HepG2 (cell line): ENCODE data around the gene TH. TPM values are rescaled to one million over a fixed set of nuclear protein-coding genes. Genes with fewer than 3 reads are reported as not detected.
A peak's percentile ranks its signal among the peaks of the same experiment; 100 is the strongest.

Experiments used
- CHD2 ChIP-seq: IDR thresholded peaks from 2 replicates; pipeline ENCODE4 v1.6.1; 2011; ENCODE audit warnings: low read depth, low read length, improper control_type of control experiment
- CHD4 ChIP-seq: fragments of 200-600 bp; sonication (generic); IDR thresholded peaks from 2 replicates; pipeline ENCODE4 v1.7.0; 2017; ENCODE audit warnings: mild to moderate bottlenecking, low read length, borderline replicate concordance
- MXD4 ChIP-seq: IDR thresholded peaks from 2 replicates; pipeline ENCODE4 v1.6.1; 2016; ENCODE audit warnings: mild to moderate bottlenecking, missing biosample characterization, missing genetic modification reagents
- NAIF1 ChIP-seq: sonication (generic); formaldehyde crosslinking; IDR thresholded peaks from 2 replicates; pipeline ENCODE4 v1.5.0; 2020; ENCODE audit warnings: mild to moderate bottlenecking, missing genetic modification reagents, borderline replicate concordance
- PHF8 ChIP-seq: sonication (generic); formaldehyde crosslinking; IDR thresholded peaks from 2 replicates; pipeline ENCODE4 v1.5.0; 2020; ENCODE audit warnings: missing genetic modification reagents
- RAD21 ChIP-seq: fragments of 450-650 bp; formaldehyde crosslinking; IDR thresholded peaks from 2 replicates; pipeline ENCODE4 v1.5.0; 2020; ENCODE audit warnings: mild to moderate bottlenecking
- SKI ChIP-seq: fragments of 450-650 bp; IDR thresholded peaks from one replicate; pipeline ENCODE4 v1.6.1; 2018; ENCODE audit warnings: mild to moderate bottlenecking; ENCODE audit not compliant: partially characterized antibody
- SMAD3 ChIP-seq: sonication (generic); formaldehyde crosslinking; IDR thresholded peaks from 2 replicates; pipeline ENCODE4 v1.4.0; 2020; ENCODE audit warnings: missing genetic modification reagents
- YEATS4 ChIP-seq: sonication (generic); formaldehyde crosslinking; IDR thresholded peaks from 2 replicates; pipeline ENCODE4 v1.4.0; 2020; ENCODE audit warnings: missing genetic modification reagents, borderline replicate concordance
- ZNF253 ChIP-seq: sonication (generic); formaldehyde crosslinking; IDR thresholded peaks from 2 replicates; pipeline ENCODE4 v1.8.0; 2022; ENCODE audit warnings: mild to moderate bottlenecking, missing genetic modification reagents, borderline replicate concordance
- ZNF335 ChIP-seq: sonication (generic); formaldehyde crosslinking; IDR thresholded peaks from 2 replicates; pipeline ENCODE4 v1.4.0; 2020; ENCODE audit warnings: missing genetic modification reagents
- ZNF33A ChIP-seq: sonication (generic); formaldehyde crosslinking; IDR thresholded peaks from 2 replicates; pipeline ENCODE4 v1.5.1; 2020; ENCODE audit warnings: missing genetic modification reagents, mild to moderate bottlenecking, moderate library complexity, borderline replicate concordance
- ZNF446 ChIP-seq: sonication (generic); formaldehyde crosslinking; IDR thresholded peaks from 2 replicates; pipeline ENCODE4 v1.5.0; 2020; ENCODE audit warnings: mild to moderate bottlenecking, missing genetic modification reagents
- ZNF589 ChIP-seq: sonication (generic); formaldehyde crosslinking; conservative IDR thresholded peaks from 2 replicates; pipeline ENCODE4 v1.8.0; 2022; ENCODE audit warnings: mild to moderate bottlenecking, moderate library complexity, missing genetic modification reagents
- ZNF598 ChIP-seq: sonication (generic); formaldehyde crosslinking; IDR thresholded peaks from 2 replicates; pipeline ENCODE4 v1.5.1; 2020; ENCODE audit warnings: mild to moderate bottlenecking, missing genetic modification reagents, borderline replicate concordance
- ZNF672 ChIP-seq: sonication (generic); formaldehyde crosslinking; IDR thresholded peaks from 2 replicates; pipeline ENCODE4 v1.8.1; 2022; ENCODE audit warnings: missing genetic modification reagents
- ZNF768 ChIP-seq: sonication (generic); formaldehyde crosslinking; IDR thresholded peaks from 2 replicates; pipeline ENCODE4 v1.4.0; 2020; ENCODE audit warnings: missing genetic modification reagents
- ZNF850 ChIP-seq: sonication (generic); formaldehyde crosslinking; conservative IDR thresholded peaks from 2 replicates; pipeline ENCODE4 v1.9.0; 2021; ENCODE audit warnings: mild to moderate bottlenecking, missing genetic modification reagents
- ZSCAN25 ChIP-seq: sonication (generic); formaldehyde crosslinking; IDR thresholded peaks from 2 replicates; pipeline ENCODE4 v1.8.0; 2022; ENCODE audit warnings: mild to moderate bottlenecking, missing genetic modification reagents
- polyA plus RNA-seq, 8 experiments: library from polyadenylated mRNA; depleted of rRNA in 3 of 8; stranded (reverse) in 7 of 8; unstranded in 1 of 8; fragments of >200 nt; fragmentation: Illumina TruSeq in 4 of 8; extraction: Trizol in 4 of 8; gene quantifications; 2 replicates each; pipeline versions ENCODE4 v1.2.1 to v1.2.3, GENCODE V29; 2011 to 2016; ENCODE audit warnings: low read depth in 4 of 8, missing spikeins in 1 of 8, mixed read lengths in 1 of 8; ENCODE audit not compliant: insufficient read depth in 1 of 8
- total RNA-seq, 5 experiments: library from RNA; depleted of rRNA; stranded (reverse); fragments of >200 nt; fragmentation: Illumina TruSeq; extraction: Trizol; gene quantifications; 2 replicates each; pipeline ENCODE4 v1.2.3, GENCODE V29; 2016; ENCODE audit warnings: low read depth in 1 of 5
- TF ChIP-seq, protein P1 (sequence below): sonication (generic); formaldehyde crosslinking; IDR thresholded peaks from 2 replicates; pipeline ENCODE4 v1.5.1; 2020; ENCODE audit warnings: mild to moderate bottlenecking, missing genetic modification reagents, moderate library complexity
- TF ChIP-seq, protein P2 (sequence below): IDR thresholded peaks from 2 replicates; pipeline ENCODE4 v1.6.1; 2018; ENCODE audit warnings: missing genetic modification reagents
- TF ChIP-seq, protein P3 (sequence below): sonication (generic); formaldehyde crosslinking; IDR thresholded peaks from 2 replicates; pipeline ENCODE4 v1.5.1; 2020; ENCODE audit warnings: missing genetic modification reagents, mild to moderate bottlenecking, borderline replicate concordance

TH gene
- total and polyA plus RNA-seq, 2 of the 13 experiments (the other 11 are each of a cell fraction or from before 2014, with no cell fraction given), result 0.36 TPM; not detected in 1

DNA sequence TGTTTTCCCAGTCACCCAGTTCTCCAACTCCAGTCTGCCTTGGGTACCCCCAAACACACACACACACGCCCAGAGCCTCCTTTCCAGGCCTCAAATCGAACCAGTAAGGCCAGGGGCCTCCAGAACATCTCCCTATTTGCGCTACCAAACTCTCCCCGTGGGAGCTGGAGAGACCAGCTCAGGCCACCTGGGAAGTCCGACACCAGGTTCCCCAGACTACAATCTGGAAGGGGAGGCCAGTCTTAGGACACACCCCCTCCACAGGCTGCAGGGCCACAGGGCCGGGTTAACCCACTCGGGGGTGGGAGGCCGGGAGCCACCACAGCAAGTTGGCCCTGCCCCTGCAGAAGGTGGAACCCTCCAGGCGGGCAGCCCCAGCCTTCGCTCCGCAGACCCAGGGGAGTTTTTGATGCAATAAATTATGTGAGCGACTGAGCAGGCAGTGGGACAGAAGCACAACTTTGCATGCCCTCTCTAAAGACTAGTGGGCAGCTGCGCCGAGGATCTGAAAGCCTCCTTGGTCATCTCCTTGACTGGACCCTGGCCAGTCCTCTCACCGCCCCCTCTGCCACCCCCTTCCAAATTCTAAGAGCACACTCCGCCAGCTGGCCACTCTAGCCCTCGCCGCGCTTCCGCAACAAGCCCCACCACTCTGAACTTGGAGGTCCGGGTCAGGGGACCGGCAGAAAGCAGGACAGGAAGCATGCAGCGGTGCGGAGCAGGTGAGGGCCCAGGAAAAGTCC lies 35.2 kb downstream of the TH start (continued):
- peak; percentile 67; the same call in 1 of the 2 replicates for TF ChIP-seq ZNF446 (CRISPR knock-in tag)
- no peak for TF ChIP-seq ZSCAN25
- peak; percentile 57; the same call in 1 of the 2 replicates for TF ChIP-seq ZNF253 (CRISPR knock-in tag)
- no peak for TF ChIP-seq CHD4
- TF ChIP-seq RAD21, result no peak
- TF ChIP-seq, protein P1, sequence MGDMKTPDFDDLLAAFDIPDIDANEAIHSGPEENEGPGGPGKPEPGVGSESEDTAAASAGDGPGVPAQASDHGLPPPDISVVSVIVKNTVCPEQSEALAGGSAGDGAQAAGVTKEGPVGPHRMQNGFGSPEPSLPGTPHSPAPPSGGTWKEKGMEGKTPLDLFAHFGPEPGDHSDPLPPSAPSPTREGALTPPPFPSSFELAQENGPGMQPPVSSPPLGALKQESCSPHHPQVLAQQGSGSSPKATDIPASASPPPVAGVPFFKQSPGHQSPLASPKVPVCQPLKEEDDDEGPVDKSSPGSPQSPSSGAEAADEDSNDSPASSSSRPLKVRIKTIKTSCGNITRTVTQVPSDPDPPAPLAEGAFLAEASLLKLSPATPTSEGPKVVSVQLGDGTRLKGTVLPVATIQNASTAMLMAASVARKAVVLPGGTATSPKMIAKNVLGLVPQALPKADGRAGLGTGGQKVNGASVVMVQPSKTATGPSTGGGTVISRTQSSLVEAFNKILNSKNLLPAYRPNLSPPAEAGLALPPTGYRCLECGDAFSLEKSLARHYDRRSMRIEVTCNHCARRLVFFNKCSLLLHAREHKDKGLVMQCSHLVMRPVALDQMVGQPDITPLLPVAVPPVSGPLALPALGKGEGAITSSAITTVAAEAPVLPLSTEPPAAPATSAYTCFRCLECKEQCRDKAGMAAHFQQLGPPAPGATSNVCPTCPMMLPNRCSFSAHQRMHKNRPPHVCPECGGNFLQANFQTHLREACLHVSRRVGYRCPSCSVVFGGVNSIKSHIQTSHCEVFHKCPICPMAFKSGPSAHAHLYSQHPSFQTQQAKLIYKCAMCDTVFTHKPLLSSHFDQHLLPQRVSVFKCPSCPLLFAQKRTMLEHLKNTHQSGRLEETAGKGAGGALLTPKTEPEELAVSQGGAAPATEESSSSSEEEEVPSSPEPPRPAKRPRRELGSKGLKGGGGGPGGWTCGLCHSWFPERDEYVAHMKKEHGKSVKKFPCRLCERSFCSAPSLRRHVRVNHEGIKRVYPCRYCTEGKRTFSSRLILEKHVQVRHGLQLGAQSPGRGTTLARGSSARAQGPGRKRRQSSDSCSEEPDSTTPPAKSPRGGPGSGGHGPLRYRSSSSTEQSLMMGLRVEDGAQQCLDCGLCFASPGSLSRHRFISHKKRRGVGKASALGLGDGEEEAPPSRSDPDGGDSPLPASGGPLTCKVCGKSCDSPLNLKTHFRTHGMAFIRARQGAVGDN (CRISPR knock-in tag), result peak; percentile 44
- TF ChIP-seq, protein P2, sequence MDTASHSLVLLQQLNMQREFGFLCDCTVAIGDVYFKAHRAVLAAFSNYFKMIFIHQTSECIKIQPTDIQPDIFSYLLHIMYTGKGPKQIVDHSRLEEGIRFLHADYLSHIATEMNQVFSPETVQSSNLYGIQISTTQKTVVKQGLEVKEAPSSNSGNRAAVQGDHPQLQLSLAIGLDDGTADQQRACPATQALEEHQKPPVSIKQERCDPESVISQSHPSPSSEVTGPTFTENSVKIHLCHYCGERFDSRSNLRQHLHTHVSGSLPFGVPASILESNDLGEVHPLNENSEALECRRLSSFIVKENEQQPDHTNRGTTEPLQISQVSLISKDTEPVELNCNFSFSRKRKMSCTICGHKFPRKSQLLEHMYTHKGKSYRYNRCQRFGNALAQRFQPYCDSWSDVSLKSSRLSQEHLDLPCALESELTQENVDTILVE (CRISPR knock-in tag), result no peak
- peak; percentile 60; the same call in 1 of the 2 replicates for TF ChIP-seq NAIF1 (CRISPR knock-in tag)
- TF ChIP-seq MXD4 (CRISPR knock-in tag), result no peak
- TF ChIP-seq ZNF33A (CRISPR knock-in tag), result no peak
- TF ChIP-seq ZNF768 (CRISPR knock-in tag), result 0 out of 2 replicates have a peak, but pooled peaks have one; percentile 16
- TF ChIP-seq ZNF589 (CRISPR knock-in tag), result no peak
- TF ChIP-seq PHF8, result no peak
- no peak for TF ChIP-seq ZNF850 (CRISPR knock-in tag)
- no peak for TF ChIP-seq SMAD3 (CRISPR knock-in tag)
- TF ChIP-seq ZNF598 (CRISPR knock-in tag), result 0 out of 2 replicates have a peak, but pooled peaks have one; percentile 47
- 0 out of 2 replicates have a peak, but pooled peaks have one; percentile 55 for TF ChIP-seq ZNF672 (CRISPR knock-in tag)
- TF ChIP-seq CHD2, result no peak
- TF ChIP-seq, protein P3, sequence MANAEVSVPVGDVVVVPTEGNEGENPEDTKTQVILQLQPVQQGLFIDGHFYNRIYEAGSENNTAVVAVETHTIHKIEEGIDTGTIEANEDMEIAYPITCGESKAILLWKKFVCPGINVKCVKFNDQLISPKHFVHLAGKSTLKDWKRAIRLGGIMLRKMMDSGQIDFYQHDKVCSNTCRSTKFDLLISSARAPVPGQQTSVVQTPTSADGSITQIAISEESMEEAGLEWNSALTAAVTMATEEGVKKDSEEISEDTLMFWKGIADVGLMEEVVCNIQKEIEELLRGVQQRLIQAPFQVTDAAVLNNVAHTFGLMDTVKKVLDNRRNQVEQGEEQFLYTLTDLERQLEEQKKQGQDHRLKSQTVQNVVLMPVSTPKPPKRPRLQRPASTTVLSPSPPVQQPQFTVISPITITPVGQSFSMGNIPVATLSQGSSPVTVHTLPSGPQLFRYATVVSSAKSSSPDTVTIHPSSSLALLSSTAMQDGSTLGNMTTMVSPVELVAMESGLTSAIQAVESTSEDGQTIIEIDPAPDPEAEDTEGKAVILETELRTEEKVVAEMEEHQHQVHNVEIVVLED, result 0 out of 2 replicates have a peak, but pooled peaks have one; percentile 28
- no peak for TF ChIP-seq YEATS4 (CRISPR knock-in tag)
- no peak for TF ChIP-seq ZNF335 (CRISPR knock-in tag)
- TF ChIP-seq SKI, result no peak
